GM19035 (cell line): ENCODE results near the gene TCP11X2.
"Not testable (repeated sequence)": the region's sequence is repeated elsewhere in the genome, so short reads cannot be mapped to it uniquely, and the experiment has no call there.

Experiments used
- ATAC-seq: cut with Tn5 transposase; IDR thresholded peaks from one replicate; pipeline ENCODE4 v1.9.1; 2021; ENCODE audit not compliant: unreplicated experiment

TCP11X2 gene

GRCh38 chrX:102471762-102472220 is at the start of gene TCP11X2:
TCP11X2 (minus strand) TSS chrX:102471812.
- ATAC-seq, result not testable (repeated sequence)

DNA sequence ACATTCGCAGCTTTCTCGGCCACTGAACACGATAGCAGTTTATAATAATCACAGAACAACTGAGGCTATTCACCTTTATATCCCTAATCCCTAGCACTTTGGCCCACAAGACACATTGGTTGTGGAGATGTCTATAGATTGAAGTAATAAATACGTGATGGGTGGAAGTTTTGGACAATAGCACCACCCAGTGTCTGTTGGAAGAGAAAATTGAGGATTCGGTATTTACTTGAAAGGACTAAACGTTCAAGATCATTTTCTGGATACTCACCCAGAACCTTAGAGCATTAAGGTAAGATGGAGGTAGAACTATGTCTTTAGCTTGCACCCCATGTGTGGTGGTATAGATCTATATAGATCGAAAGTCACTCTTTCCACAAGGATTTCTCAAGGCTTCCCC is 45.7 kb upstream of the TCP11X2 start:
- no peak for ATAC-seq

DNA sequence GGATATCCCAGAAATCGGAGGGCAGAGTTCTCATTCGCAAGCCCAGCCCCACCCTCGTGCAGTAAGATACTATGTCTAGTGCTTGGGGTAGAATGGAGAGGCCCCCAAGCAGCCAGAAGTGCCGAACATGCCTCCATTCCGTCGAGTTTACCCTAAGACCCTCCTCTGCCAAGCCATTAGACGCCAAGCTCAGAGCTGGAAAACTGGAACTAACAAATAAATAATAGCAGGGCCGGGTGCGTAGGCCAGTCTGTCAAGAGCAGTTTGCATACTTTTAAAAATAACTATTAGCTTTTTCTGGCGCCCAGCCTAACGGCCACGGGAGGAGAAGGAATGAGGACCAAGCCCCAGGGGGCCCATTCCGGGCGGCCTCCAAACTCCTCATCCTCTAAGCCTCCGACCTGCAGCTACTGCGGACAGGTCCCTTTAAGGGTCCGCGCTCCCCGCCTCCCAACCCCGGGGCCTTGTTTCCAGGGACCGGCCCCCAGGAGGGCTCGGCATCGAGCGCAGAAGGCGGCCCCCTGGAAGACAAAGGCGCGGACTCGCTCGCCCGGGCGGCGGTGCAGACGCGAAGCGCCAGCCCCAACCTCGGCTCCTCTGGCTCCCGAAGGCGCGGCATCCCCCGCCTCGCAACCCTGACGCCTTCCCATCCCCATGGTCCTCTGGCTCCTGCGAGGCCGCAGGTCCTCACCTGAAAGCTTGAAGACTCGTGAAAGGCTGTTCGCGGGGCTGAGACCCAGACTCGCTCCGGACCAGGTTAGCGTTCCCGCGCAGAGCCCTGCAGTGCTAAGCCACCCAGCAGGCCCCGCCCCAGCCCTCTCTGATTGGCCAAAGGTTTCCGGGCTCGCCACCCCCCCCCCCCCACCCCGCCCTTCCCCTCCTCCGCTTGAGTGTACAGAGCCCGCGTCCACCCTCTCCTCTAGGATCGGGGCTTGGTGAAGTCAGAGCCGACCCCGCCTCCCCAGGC is 44.6 kb upstream of the TCP11X2 start, which contains the start of gene TMSB15A:
TMSB15A (minus strand) TSS at position 765 of the 967 bp plus-strand sequence.
- peak; percentile 96 for ATAC-seq

DNA sequence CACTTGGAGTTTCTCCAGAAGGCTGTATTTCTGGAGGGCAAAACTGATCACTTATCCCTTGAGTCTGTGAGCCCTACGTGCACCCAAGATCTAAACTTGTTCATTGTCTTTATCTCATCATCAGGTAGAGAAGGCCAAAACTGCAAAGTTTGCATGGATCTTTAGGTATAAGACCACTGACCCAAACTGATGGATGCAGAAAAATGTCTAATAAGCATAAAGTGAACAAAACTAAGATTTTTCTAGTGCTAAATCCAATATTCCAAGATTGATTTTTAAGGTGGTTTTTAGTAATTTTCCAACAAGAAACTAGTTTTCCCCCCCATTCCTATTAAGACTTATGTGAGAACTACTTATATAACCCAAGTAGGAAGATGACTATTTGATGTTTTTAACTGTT is 42.9 kb upstream of the TCP11X2 start:
- no peak for ATAC-seq

- no peak for ATAC-seq
These were observed 27.1 kb upstream of the TCP11X2 start for GRCh38 chrX:102498732-102499131.

DNA sequence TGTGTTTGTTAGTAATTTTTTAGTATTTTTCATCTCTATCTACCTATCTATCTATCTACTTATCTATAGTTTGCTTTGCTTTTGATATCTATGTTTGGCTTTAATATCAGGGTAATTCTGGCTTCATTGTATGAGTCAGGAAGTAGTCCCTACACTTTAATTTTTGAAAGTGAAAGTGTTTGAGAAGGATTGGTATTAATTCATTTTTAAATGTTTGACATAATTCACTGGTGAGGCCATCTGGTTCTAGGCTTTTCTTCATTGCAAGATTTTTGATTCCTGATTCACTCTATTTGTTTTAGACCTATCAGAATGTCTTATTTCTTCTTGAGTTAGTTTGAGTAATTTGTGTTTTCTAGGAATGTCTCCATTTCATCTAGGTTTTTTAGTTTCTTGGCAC is 20.2 kb upstream of the TCP11X2 start:
- no peak for ATAC-seq

DNA sequence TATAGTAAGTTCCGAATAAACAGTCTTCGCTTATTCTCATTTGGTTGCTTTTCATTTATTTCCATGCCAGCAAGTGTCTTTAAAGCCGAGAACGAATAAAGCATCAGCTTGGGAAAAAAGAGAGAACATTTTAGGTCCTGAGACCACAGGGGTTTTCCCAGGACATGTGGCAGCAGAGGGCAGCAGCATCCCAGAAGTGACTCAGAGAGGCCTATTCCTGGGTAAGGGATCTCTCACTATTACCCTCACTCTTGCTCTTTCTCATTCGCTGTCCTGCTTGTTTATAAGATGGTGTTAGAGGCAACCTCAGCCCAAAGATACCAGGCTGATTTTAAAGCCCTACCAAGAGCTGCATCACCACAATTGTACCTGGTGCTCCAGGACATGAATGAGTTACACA is 7.2 kb upstream of the TCP11X2 start:
- ATAC-seq, result not testable (repeated sequence)

- not testable (repeated sequence) for ATAC-seq
These were observed 1.4 kb downstream of the TCP11X2 start for GRCh38 chrX:102470215-102470614.

DNA sequence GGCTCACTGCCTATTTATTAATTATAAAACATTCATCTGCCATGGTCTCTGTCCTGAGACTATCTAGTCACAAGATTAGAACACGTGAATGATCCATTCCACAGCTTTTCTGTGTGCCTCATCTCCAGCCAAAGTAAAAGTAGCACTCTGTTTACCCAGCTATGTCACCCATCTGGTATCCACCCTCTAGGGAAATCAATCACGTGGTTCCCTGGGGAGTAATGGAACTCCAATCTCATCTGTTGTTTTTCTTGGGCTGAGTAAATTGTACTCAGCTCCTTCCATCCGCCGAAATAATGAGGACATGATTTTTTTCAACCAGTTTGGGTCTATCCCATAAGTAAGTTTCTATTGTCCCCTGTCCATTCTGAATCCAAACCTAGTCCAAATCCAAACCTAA is 13.0 kb downstream of the TCP11X2 start:
- not testable (repeated sequence) for ATAC-seq

DNA sequence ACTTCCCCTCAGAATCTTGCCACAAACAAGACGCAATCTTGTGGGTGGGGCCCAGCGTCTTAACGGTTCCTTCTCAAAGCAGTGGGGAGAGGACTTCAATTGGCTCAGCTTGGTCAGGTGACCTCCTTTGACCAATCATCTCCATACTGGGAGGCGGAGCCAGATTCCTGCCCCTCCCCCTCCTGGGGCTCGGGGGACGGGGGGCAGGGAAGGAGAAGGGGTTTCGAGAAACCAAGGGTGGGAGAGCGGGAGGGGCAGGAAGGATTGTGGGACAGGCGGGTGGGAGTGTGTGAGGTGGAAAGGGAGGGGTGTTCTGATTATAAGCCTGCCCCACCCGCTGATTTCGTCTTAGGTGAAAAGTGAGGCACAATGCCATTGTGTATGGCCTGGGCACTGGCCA is 31.7 kb downstream of the TCP11X2 start, which contains the start of gene NXF2B:
NXF2B (minus strand) TSS at position 101 of the 400 bp plus-strand sequence. CDS start 59,972 bp downstream, outside the sequence.
- ATAC-seq, result not testable (repeated sequence)

DNA sequence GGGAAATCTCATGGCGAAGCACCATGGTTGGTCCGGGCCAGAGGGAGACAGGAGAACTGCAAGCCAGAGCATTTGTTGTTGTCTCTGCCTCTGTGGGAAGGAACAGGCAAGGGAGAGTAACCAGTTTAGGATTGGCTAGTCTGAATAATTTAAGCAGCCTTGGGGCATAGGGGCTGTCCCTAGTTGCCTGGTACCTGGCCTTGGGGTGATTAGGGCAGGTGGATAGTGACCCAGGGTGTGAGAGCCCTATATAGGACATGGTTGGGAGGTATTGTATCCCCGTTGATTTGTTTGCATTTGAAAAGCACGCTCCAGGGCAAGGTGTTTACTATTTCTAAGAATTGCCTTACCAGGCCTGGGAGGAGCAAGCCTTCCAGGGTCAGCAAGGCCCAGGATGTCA is 57.1 kb downstream of the TCP11X2 start:
- ATAC-seq, result not testable (repeated sequence)
